Measurements from ENCODE around the gene PBLD.

The PBLD gene

DNA sequence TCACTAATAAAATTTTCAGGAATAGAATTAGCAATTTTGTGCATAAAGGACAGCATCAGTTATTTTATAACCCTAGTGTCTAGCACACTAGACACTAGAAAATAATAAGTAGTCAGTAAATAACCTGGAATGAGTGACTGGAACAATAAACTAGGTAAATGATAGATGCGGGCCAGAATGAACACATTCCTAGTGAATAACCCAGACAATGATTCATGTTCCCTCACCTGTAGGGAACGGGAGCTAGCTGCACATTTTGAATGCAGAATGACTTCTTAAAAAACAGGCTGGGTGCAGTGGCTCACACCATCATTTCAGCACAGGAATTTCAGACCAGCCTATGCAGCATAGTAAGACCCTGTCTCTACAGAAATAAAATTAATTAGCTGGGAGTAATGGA is 97.6 kb downstream of the PBLD start:
- DNase-seq (ENCODE audit: low spot score): no peak

DNA sequence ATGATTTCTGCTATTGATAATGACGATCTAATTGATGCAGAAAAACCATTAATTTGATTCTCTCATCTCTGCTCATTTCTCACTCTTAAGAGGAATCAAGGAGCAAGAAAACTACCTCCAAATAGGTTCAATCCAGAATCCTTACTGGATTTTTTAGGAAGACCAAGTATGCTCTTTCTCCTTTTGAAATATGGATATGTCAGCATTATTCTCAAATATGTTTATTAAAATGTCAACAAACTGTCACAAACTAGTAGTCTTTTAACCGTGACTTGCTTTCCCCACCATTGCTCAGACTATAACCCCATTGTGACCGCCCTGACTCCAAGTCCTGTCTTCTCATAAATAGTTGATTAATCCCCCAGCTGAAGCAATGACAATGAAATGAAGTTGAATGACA is 99.7 kb downstream of the PBLD start:
- no peak for DNase-seq (ENCODE audit: low spot score)

Measured in germinal center (tissue), 1 donor.